ENCODE results near the gene HOXB3.

DNA sequence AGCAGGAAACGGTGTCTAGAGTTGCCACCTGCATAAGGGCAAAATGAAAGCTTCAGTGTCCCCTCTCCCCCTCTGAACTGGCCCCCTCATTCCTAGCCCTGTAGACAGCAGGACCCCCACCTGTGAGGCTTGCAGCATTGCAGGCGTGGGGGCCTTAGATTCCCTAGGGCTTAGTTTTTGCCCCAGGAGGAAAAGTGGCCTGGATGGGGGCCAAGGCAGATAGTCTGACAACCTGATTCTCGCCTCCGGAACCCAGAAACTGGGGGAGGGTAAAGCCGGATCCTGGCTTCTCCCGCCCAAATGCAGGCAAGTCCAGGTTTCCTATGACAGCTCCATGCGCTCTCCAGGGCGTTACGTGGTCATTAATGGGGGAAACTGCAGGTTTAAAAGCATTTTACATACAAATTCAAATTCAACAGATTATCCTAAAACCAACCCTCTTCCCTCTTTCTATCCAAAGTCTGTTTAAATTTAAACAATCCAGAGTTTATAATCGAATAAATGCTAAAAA, 15.4 kb upstream of the HOXB3 start:
- TF ChIP-seq POLR2A (IDR thresholded peaks at IDR 0.05) = no peak
- TF ChIP-seq, protein P1, sequence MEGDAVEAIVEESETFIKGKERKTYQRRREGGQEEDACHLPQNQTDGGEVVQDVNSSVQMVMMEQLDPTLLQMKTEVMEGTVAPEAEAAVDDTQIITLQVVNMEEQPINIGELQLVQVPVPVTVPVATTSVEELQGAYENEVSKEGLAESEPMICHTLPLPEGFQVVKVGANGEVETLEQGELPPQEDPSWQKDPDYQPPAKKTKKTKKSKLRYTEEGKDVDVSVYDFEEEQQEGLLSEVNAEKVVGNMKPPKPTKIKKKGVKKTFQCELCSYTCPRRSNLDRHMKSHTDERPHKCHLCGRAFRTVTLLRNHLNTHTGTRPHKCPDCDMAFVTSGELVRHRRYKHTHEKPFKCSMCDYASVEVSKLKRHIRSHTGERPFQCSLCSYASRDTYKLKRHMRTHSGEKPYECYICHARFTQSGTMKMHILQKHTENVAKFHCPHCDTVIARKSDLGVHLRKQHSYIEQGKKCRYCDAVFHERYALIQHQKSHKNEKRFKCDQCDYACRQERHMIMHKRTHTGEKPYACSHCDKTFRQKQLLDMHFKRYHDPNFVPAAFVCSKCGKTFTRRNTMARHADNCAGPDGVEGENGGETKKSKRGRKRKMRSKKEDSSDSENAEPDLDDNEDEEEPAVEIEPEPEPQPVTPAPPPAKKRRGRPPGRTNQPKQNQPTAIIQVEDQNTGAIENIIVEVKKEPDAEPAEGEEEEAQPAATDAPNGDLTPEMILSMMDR (IDR thresholded peaks at IDR 0.05 in 4 of 5, conservative IDR thresholded peaks at IDR 0.05 in 1 of 5) = no peak

Measured in gastrocnemius medialis (tissue), 4 donors.